GM12892 (cell line): Measurements from ENCODE around the gene CCDC201.

Experiments used
- POLR2A ChIP-seq: IDR thresholded peaks from 2 replicates; pipeline ENCODE4 v1.6.1; 2011; ENCODE audit warnings: low read depth, low read length, control low read depth
- POLR2AphosphoS5 ChIP-seq: IDR thresholded peaks from 2 replicates; pipeline ENCODE4 v1.6.1; 2011; ENCODE audit warnings: low read depth, low read length, control low read depth

- TF ChIP-seq POLR2AphosphoS5 (no peak), POLR2A (no peak)
Measured at GRCh38 chr7:45901566-45901965, 28.7 kb upstream of the CCDC201 start.
